DOHH2 (cell line): Measurements from ENCODE around the gene NUTM2D.
A peak's percentile ranks its signal among the peaks of the same experiment; 100 is the strongest.
"Not testable (repeated sequence)": the region's sequence is repeated elsewhere in the genome, so short reads cannot be mapped to it uniquely, and the experiment has no call there.

Source experiments
- H3F3A ChIP-seq: fragments of 200-600 bp; sonication (generic), shearing (Covaris generic); 2 replicates; pipeline ENCODE4 v1.6.0; 2016; ENCODE audit warnings: antibody characterized with exemption, mild to moderate bottlenecking; ENCODE audit not compliant: control insufficient read depth, insufficient read depth
- H3K27ac ChIP-seq: fragments of 200-600 bp; sonication (generic); 2 replicates; pipeline ENCODE4 v1.5.1; 2014; ENCODE audit warnings: low read depth, mild to moderate bottlenecking, low read length, moderate library complexity
- H3K27me3 ChIP-seq: fragments of 200-600 bp; sonication (generic); 2 replicates; pipeline ENCODE4 v1.6.1; 2014; ENCODE audit warnings: mild to moderate bottlenecking, low read length, mixed read lengths; ENCODE audit not compliant: control insufficient read depth
- H3K36me3 ChIP-seq: fragments of 200-600 bp; sonication (generic); 2 replicates; pipeline ENCODE4 v1.6.1; 2014; ENCODE audit warnings: mild to moderate bottlenecking, low read length, moderate library complexity, mixed read lengths; ENCODE audit not compliant: control insufficient read depth
- H3K4me1 ChIP-seq: fragments of 200-600 bp; sonication (generic); 2 replicates; pipeline ENCODE4 v1.6.1; 2014; ENCODE audit warnings: mild to moderate bottlenecking, low read length, mixed read lengths; ENCODE audit not compliant: control insufficient read depth
- H3K4me2 ChIP-seq: fragments of 200-600 bp; sonication (generic); 2 replicates; pipeline ENCODE4 v1.6.0; 2014; ENCODE audit warnings: mild to moderate bottlenecking, low read length, moderate library complexity
- H3K4me3 ChIP-seq: fragments of 200-600 bp; sonication (generic); 2 replicates; pipeline ENCODE4 v1.5.1; 2014; ENCODE audit warnings: mild to moderate bottlenecking, low read length, mixed read lengths
- H3K79me2 ChIP-seq: fragments of 200-600 bp; sonication (generic); 2 replicates; pipeline ENCODE4 v1.6.1; 2014; ENCODE audit warnings: mild to moderate bottlenecking, low read length, mixed read lengths; ENCODE audit not compliant: control insufficient read depth
- H3K9me2 ChIP-seq: fragments of 200-600 bp; sonication (generic); replicated peaks from 2 replicates; pipeline ENCODE4 v1.6.1; 2014; ENCODE audit warnings: mild to moderate bottlenecking, low read length, mixed read lengths; ENCODE audit not compliant: control insufficient read depth
- H3K9me3 ChIP-seq: fragments of 200-600 bp; sonication (generic); 2 replicates; pipeline ENCODE4 v1.6.1; 2014; ENCODE audit warnings: antibody characterized with exemption, low read length, mixed read lengths; ENCODE audit not compliant: control insufficient read depth, insufficient read depth
- H4K20me1 ChIP-seq: fragments of 200-600 bp; sonication (generic); 2 replicates; pipeline ENCODE4 v1.6.0; 2014; ENCODE audit warnings: low read depth, mild to moderate bottlenecking, antibody characterized with exemption, low read length, moderate library complexity; ENCODE audit not compliant: control insufficient read depth, insufficient read depth

NUTM2D gene

DNA sequence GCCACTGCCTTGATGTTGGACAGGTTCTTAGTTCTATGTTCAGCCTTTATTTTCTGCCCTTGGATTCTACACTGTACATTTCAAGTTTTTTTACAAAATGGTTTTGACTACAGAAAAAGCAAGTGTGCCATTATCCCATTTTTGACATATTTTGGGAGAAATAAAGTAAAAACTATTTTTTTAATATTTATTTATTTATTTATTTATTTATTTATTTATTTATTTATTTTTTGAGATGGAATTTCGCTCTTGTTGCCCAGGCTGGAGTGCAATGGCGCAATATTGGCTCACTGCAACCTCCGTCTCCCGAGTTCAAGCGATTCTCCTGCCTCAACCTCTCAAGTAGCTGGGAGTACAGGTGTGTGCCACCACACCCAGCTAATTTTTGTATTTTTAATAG lies 33.0 kb upstream of the NUTM2D start:
- H3K9me3 ChIP-seq, H3K27me3 ChIP-seq, H3F3A ChIP-seq, H3K27ac ChIP-seq, H3K9me2 ChIP-seq, H3K79me2 ChIP-seq, H3K4me1 ChIP-seq, H3K36me3 ChIP-seq, H4K20me1 ChIP-seq, H3K4me2 ChIP-seq, H3K4me3 ChIP-seq: not testable (repeated sequence)

DNA sequence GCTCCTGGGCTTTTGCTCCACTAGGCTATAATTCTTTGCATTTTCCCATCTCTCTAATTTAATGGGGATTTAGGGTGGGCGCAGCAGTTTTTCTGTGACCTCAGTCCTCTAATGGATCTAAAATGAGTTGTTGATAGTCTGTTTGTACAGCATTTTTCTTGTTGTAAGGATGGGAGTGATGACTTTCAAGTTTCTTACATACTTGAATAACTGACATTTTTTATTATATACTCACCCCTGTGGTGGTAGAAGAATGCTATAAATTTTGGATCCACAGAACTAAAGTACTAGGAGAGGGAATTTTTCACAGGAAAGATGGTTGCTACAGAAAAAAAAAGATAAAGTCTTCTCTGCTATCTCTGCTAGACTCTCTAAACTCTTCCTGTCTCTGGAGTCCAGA lies 29.6 kb upstream of the NUTM2D start:
- not testable (repeated sequence) for H4K20me1 ChIP-seq, H3K4me3 ChIP-seq, H3F3A ChIP-seq, H3K4me2 ChIP-seq, H3K4me1 ChIP-seq, H3K9me2 ChIP-seq, H3K27me3 ChIP-seq, H3K27ac ChIP-seq, H3K9me3 ChIP-seq, H3K36me3 ChIP-seq, H3K79me2 ChIP-seq

GRCh38 chr10:87329131-87329530 lies 28.4 kb upstream of the NUTM2D start:
- H4K20me1 ChIP-seq, H3F3A ChIP-seq, H3K9me3 ChIP-seq, H3K27ac ChIP-seq, H3K4me3 ChIP-seq, H3K36me3 ChIP-seq, H3K79me2 ChIP-seq, H3K4me2 ChIP-seq, H3K9me2 ChIP-seq, H3K27me3 ChIP-seq, H3K4me1 ChIP-seq: not testable (repeated sequence)

GRCh38 chr10:87332687-87333086 lies 24.9 kb upstream of the NUTM2D start:
- not testable (repeated sequence) for H3K27ac ChIP-seq, H3K79me2 ChIP-seq, H3F3A ChIP-seq, H3K4me2 ChIP-seq, H3K9me2 ChIP-seq, H3K36me3 ChIP-seq, H4K20me1 ChIP-seq, H3K27me3 ChIP-seq, H3K4me3 ChIP-seq, H3K9me3 ChIP-seq, H3K4me1 ChIP-seq

DNA sequence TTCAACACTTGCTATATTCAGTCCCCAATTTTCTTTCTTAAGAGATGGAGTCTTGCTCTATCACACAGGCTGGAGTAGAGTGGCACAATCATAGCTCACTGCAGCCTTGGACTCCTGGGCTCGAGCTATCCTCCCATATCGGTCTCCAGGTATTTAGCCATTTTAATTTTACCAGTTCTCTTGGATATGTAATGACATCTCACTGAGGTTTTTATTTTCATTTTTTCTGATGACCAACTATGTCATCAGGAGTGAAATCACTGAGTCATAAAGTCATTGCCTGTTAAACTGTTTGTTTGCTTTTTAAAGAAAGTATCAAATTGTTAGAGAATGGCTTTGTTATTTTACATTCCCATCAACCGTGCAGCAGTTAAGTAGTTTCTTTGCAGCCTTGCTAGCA lies 17.1 kb upstream of the NUTM2D start:
- not testable (repeated sequence) for H3K9me2 ChIP-seq, H3K36me3 ChIP-seq, H3K4me1 ChIP-seq, H4K20me1 ChIP-seq, H3F3A ChIP-seq, H3K27ac ChIP-seq, H3K9me3 ChIP-seq, H3K27me3 ChIP-seq
- peak overlapping the region; percentile 47; the same call in 1 of the 2 replicates for H3K4me3 ChIP-seq
- peaks cover 45% of the 10 kb centered on the region for H3K79me2 ChIP-seq
- H3K4me2 ChIP-seq: peak overlapping the region; percentile 61

DNA sequence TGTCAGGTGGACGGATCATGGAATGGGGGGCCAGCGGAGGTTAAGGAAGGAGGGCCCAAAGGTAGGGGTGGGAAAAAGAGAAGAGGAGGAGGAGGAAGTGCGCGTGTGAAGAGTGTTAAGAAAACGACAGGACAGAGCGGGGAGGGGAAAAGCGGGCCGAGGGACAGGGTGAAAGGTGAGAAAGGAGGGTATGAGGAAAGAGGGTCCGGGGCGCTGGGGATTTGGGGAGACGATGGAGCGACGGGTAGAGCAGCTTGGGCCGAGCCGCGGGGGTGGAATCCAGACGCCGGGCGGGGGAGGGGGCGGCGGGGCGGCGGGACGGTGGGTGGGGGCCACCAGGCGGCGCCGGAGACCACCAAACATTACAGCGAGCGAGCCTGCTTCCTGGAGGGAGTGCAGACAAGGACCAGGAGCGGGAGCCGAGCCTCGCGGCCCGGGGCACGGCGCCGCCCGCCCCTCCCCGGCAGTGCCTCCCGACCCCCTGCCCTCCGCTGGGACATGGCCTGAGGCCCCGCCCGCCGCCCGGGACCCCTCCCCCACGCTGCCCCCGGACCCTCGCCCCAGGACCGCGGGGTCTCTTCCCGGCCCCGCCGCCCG lies 15.9 kb upstream of the NUTM2D start:
- peak overlapping the region; percentile 74 for H3K4me3 ChIP-seq
- H3F3A ChIP-seq, H3K9me2 ChIP-seq, H4K20me1 ChIP-seq, H3K27me3 ChIP-seq, H3K36me3 ChIP-seq, H3K9me3 ChIP-seq, H3K4me1 ChIP-seq: not testable (repeated sequence)
- peaks cover 45% of the 10 kb centered on the region for H3K79me2 ChIP-seq
- peak overlapping the region; percentile 67 for H3K27ac ChIP-seq
- peak overlapping the region; percentile 45 for H3K4me2 ChIP-seq

GRCh38 chr10:87342249-87342710 lies 15.3 kb upstream of the NUTM2D start:
- not testable (repeated sequence) for H4K20me1 ChIP-seq, H3K9me2 ChIP-seq, H3K9me3 ChIP-seq, H3K27me3 ChIP-seq, H3F3A ChIP-seq, H3K36me3 ChIP-seq, H3K4me1 ChIP-seq
- peak overlapping the region; percentile 74 for H3K4me3 ChIP-seq
- peak overlapping the region; percentile 34; the same call in 1 of the 2 replicates for H3K4me2 ChIP-seq
- H3K27ac ChIP-seq: peak overlapping the region; percentile 67
- H3K79me2 ChIP-seq: peaks cover 45% of the 10 kb centered on the region
